Naive B cell (primary cell): ENCODE results near the gene TECPR1. TPM values are rescaled to one million over a fixed set of nuclear protein-coding genes. Genes with fewer than 3 reads are reported as not detected.

ENCODE experiments used
- ATAC-seq, 2 donors: fragments of 150-1000 bp; cut with Tn5 transposase; 2 replicates each; pipeline ENCODE4 v1.10.0; 2021; ENCODE audit warnings: low read depth in 2 of 2, mild to moderate bottlenecking in 2 of 2, moderate library complexity in 2 of 2
- DNase-seq: peaks from one replicate; pipeline ENCODE4 v3.0.0; 2022
- H3K27ac Mint-ChIP-seq, 6 donors: one replicate each; pipeline ENCODE4 v1.8.0; 2020 to 2022; ENCODE audit warnings: mild to moderate bottlenecking in 6 of 6, mixed read lengths in 6 of 6, moderate library complexity in 5 of 6, inconsistent platforms in 2 of 6
- H3K27me3 Mint-ChIP-seq, 3 donors: one replicate each; pipeline ENCODE4 v1.8.0; 2021 to 2022; ENCODE audit warnings: mixed read lengths in 3 of 3, mild to moderate bottlenecking in 1 of 3
- H3K36me3 Mint-ChIP-seq, 2 donors: one replicate each; pipeline ENCODE4 v1.8.0; 2020 to 2022; ENCODE audit warnings: mixed read lengths in 2 of 2, inconsistent platforms in 1 of 2, mild to moderate bottlenecking in 1 of 2
- H3K4me1 Mint-ChIP-seq, 3 donors: one replicate each; pipeline ENCODE4 v1.8.0; 2020 to 2022; ENCODE audit warnings: mixed read lengths in 3 of 3, inconsistent platforms in 1 of 3, mild to moderate bottlenecking in 1 of 3, moderate library complexity in 1 of 3
- H3K4me3 Mint-ChIP-seq, 8 donors: one replicate each; pipeline ENCODE4 v1.8.0; 2020 to 2022; ENCODE audit warnings: mild to moderate bottlenecking in 8 of 8, mixed read lengths in 8 of 8, moderate library complexity in 8 of 8, inconsistent platforms in 2 of 8
- H3K9me3 Mint-ChIP-seq, 7 donors: one replicate each; pipeline ENCODE4 v1.8.0; 2020 to 2022; ENCODE audit warnings: mixed read lengths in 7 of 7, mild to moderate bottlenecking in 5 of 7, inconsistent platforms in 2 of 7, moderate library complexity in 1 of 7
- polyA plus RNA-seq, 6 donors: library from polyadenylated mRNA; unstranded; fragments of 300-500 nt; fragmentation: Illumina TruSeq; gene quantifications; one replicate each; pipeline ENCODE4 v1.2.3, GENCODE V29; 2021; ENCODE audit warnings: low read depth in 6 of 6

TECPR1 gene
- polyA plus RNA-seq, 6 donors from 2014 or later = 6.5 to 23.8 (median 12.4) TPM

GRCh38 chr7:98249106-98249505 is 2.9 kb downstream of the TECPR1 start:
- Mint-ChIP-seq H3K27me3 (no peaks in the 10 kb centered on the region), H3K9me3 (no peaks in the 10 kb centered on the region), H3K4me1 (peaks cover 23 to 47% (median 35%) of the 10 kb centered on the region in 3 donors), H3K4me3 (peak overlapping the region in 5 of 8 donors; percentile 18 to 53 (median 25)), H3K36me3 (no peaks in the 10 kb centered on the region), H3K27ac (peak overlapping the region in 1 of 6 donors; percentile 35)
- no peak for ATAC-seq
- no peak for DNase-seq

GRCh38 chr7:98248156-98248555 is 3.9 kb downstream of the TECPR1 start:
- Mint-ChIP-seq H3K27ac (peak overlapping the region in 1 of 6 donors; percentile 87), H3K9me3 (no peaks in the 10 kb centered on the region), H3K27me3 (no peaks in the 10 kb centered on the region), H3K4me3 (peak overlapping the region in 1 of 8 donors; percentile 1), H3K36me3 (no peaks in the 10 kb centered on the region), H3K4me1 (peaks cover 23 to 42% (median 35%) of the 10 kb centered on the region in 3 donors)
- ATAC-seq (no peak), DNase-seq (no peak)

GRCh38 chr7:98244871-98245270 is 7.2 kb downstream of the TECPR1 start:
- no peak overlapping the region for H3K27ac Mint-ChIP-seq
- no peaks in the 10 kb centered on the region for H3K9me3 Mint-ChIP-seq
- DNase-seq (no peak), ATAC-seq (no peak)
- peaks cover 13 to 19% (median 18%) of the 10 kb centered on the region in 3 donors for H3K4me1 Mint-ChIP-seq
- no peaks in the 10 kb centered on the region for H3K36me3 Mint-ChIP-seq
- no peak overlapping the region for H3K4me3 Mint-ChIP-seq
- no peaks in the 10 kb centered on the region for H3K27me3 Mint-ChIP-seq

- H3K27me3 Mint-ChIP-seq = no peaks in the 10 kb centered on the region
- H3K4me1 Mint-ChIP-seq = peaks cover 4 to 7% (median 5%) of the 10 kb centered on the region in 3 donors
- no peak overlapping the region for H3K27ac Mint-ChIP-seq
- no peak overlapping the region for H3K4me3 Mint-ChIP-seq
- ATAC-seq = no peak
- no peak for DNase-seq
- no peaks in the 10 kb centered on the region for H3K9me3 Mint-ChIP-seq
- H3K36me3 Mint-ChIP-seq = peaks cover 6 to 7% of the 10 kb centered on the region in 2 donors
Observed at GRCh38 chr7:98242934-98243333, 9.1 kb downstream of the TECPR1 start.

GRCh38 chr7:98242342-98242741 is 9.7 kb downstream of the TECPR1 start:
- no peak overlapping the region for H3K4me3 Mint-ChIP-seq
- H3K27ac Mint-ChIP-seq = no peak overlapping the region
- H3K9me3 Mint-ChIP-seq = no peaks in the 10 kb centered on the region
- H3K4me1 Mint-ChIP-seq = peaks cover under 1 to 7% (median 4%) of the 10 kb centered on the region in 3 donors
- no peak for ATAC-seq
- DNase-seq = no peak
- H3K27me3 Mint-ChIP-seq = no peaks in the 10 kb centered on the region
- peaks cover 6 to 7% of the 10 kb centered on the region in 2 donors for H3K36me3 Mint-ChIP-seq

- no peak overlapping the region for H3K4me3 Mint-ChIP-seq
- H3K27ac Mint-ChIP-seq = no peak overlapping the region
- DNase-seq = no peak
- H3K27me3 Mint-ChIP-seq = no peaks in the 10 kb centered on the region
- peaks cover 0 to 7% (median 4%) of the 10 kb centered on the region in 3 donors for H3K4me1 Mint-ChIP-seq
- no peaks in the 10 kb centered on the region for H3K9me3 Mint-ChIP-seq
- H3K36me3 Mint-ChIP-seq = peaks cover 6 to 7% of the 10 kb centered on the region in 2 donors
- no peak for ATAC-seq
Observed at GRCh38 chr7:98241674-98242241, 10.3 kb downstream of the TECPR1 start.

- ATAC-seq = peak; percentile 36 to 37
- no peaks in the 10 kb centered on the region for H3K27me3 Mint-ChIP-seq
- peak; percentile 27 for DNase-seq
- peaks cover 0 to 7% (median 4%) of the 10 kb centered on the region in 3 donors for H3K4me1 Mint-ChIP-seq
- no peaks in the 10 kb centered on the region for H3K9me3 Mint-ChIP-seq
- H3K27ac Mint-ChIP-seq = no peak overlapping the region
- H3K4me3 Mint-ChIP-seq = no peak overlapping the region
- H3K36me3 Mint-ChIP-seq = peaks cover 6 to 7% of the 10 kb centered on the region in 2 donors
Observed at GRCh38 chr7:98240961-98241673, 10.9 kb downstream of the TECPR1 start.

- peaks cover 7 to 14% of the 10 kb centered on the region in 2 donors for H3K36me3 Mint-ChIP-seq
Observed at GRCh38 chr7:98238976-98239375, 13.1 kb downstream of the TECPR1 start.

GRCh38 chr7:98238076-98238475 is 14.0 kb downstream of the TECPR1 start:
- peaks cover 0 to 7% (median 4%) of the 10 kb centered on the region in 3 donors for H3K4me1 Mint-ChIP-seq
- H3K27me3 Mint-ChIP-seq = no peaks in the 10 kb centered on the region
- no peaks in the 10 kb centered on the region for H3K9me3 Mint-ChIP-seq
- ATAC-seq (no peak), DNase-seq (no peak)
- no peak overlapping the region for H3K27ac Mint-ChIP-seq
- peaks cover 7 to 14% of the 10 kb centered on the region in 2 donors for H3K36me3 Mint-ChIP-seq
- H3K4me3 Mint-ChIP-seq = no peak overlapping the region

More at GRCh38 chr7:98238976-98239375, 13.1 kb downstream of the TECPR1 start:
- no peak overlapping the region for H3K4me3 Mint-ChIP-seq
- no peaks in the 10 kb centered on the region for H3K9me3 Mint-ChIP-seq
- peak overlapping the region in 1 of 6 donors; percentile 11 for H3K27ac Mint-ChIP-seq
- peaks cover 0 to 7% (median 4%) of the 10 kb centered on the region in 3 donors for H3K4me1 Mint-ChIP-seq
- no peaks in the 10 kb centered on the region for H3K27me3 Mint-ChIP-seq
- ATAC-seq = no peak
- DNase-seq = no peak

- Mint-ChIP-seq H3K9me3 (no peaks in the 10 kb centered on the region), H3K27ac (no peak overlapping the region), H3K27me3 (no peaks in the 10 kb centered on the region), H3K36me3 (peaks cover 7 to 14% of the 10 kb centered on the region in 2 donors), H3K4me1 (peaks cover 0 to 5% (median 4%) of the 10 kb centered on the region in 3 donors), H3K4me3 (no peak overlapping the region)
- DNase-seq (no peak), ATAC-seq (no peak)
Observed at GRCh38 chr7:98236355-98237185, 15.5 kb downstream of the TECPR1 start.

- no peak for DNase-seq
- Mint-ChIP-seq H3K4me3 (no peak overlapping the region), H3K4me1 (no peaks in the 10 kb centered on the region), H3K9me3 (no peaks in the 10 kb centered on the region), H3K27me3 (no peaks in the 10 kb centered on the region), H3K27ac (no peak overlapping the region), H3K36me3 (peaks cover 7 to 14% of the 10 kb centered on the region in 2 donors)
- no peak for ATAC-seq
Observed at GRCh38 chr7:98235901-98236300, 16.1 kb downstream of the TECPR1 start.

- no peak for DNase-seq
- Mint-ChIP-seq H3K27ac (no peak overlapping the region), H3K27me3 (no peaks in the 10 kb centered on the region), H3K4me1 (peaks cover 0 to 3% (median 0%) of the 10 kb centered on the region in 3 donors), H3K36me3 (peaks cover 7 to 14% of the 10 kb centered on the region in 2 donors), H3K9me3 (no peaks in the 10 kb centered on the region), H3K4me3 (no peak overlapping the region)
- ATAC-seq = no peak
Observed at GRCh38 chr7:98234429-98235147, 17.4 kb downstream of the TECPR1 start.
